IPS DF 6.9 (cell line): ENCODE results near the gene NPIPA1.
"Not testable (repeated sequence)": the region's sequence is repeated elsewhere in the genome, so short reads cannot be mapped to it uniquely, and the experiment has no call there.

ENCODE experiments used
- DNase-seq: peaks from one replicate; pipeline ENCODE4 v3.0.0-alpha.2; 2013; ENCODE audit warnings: low read depth, low spot score
- H3K27ac ChIP-seq: one replicate; pipeline ENCODE4 v1.5.1; 2013; ENCODE audit warnings: low read length, control low read depth
- H3K27me3 ChIP-seq: 2 replicates; pipeline ENCODE4 v1.6.1; 2013; ENCODE audit warnings: mild to moderate bottlenecking, low read length; ENCODE audit not compliant: control insufficient read depth, insufficient read depth
- H3K36me3 ChIP-seq: 2 replicates; pipeline ENCODE4 v1.6.1; 2013; ENCODE audit warnings: low read length; ENCODE audit not compliant: control insufficient read depth, insufficient read depth
- H3K4me1 ChIP-seq: 2 replicates; pipeline ENCODE4 v1.6.1; 2013; ENCODE audit warnings: low read length; ENCODE audit not compliant: control insufficient read depth, insufficient read depth
- H3K4me3 ChIP-seq: 2 replicates; pipeline ENCODE4 v1.5.1; 2013; ENCODE audit warnings: mild to moderate bottlenecking, low read length
- H3K9me3 ChIP-seq: 2 replicates; pipeline ENCODE4 v1.6.1; 2013; ENCODE audit warnings: low read length, inconsistent platforms; ENCODE audit not compliant: control insufficient read depth, insufficient read depth
- WGBS: extraction: QIAGEN DNeasy Blood & Tissue Kit; methylation state at CpG from one replicate; pipeline ENCODE4 v1.1.7; 2013; ENCODE audit warnings: mixed read lengths, missing lambda C conversion rate; ENCODE audit not compliant: insufficient read length, insufficient coverage; 5-methylcytosine and 5-hydroxymethylcytosine counted together

NPIPA1 gene

GRCh38 chr16:14999845-15000244, 62.6 kb downstream of the NPIPA1 start:
- H3K36me3 ChIP-seq, H3K4me1 ChIP-seq, H3K27ac ChIP-seq, DNase-seq, H3K9me3 ChIP-seq, H3K27me3 ChIP-seq, H3K4me3 ChIP-seq: not testable (repeated sequence)
- WGBS, result no CpG with 5 or more reads among the region's 3 CpGs
